ENCODE measurements around the gene PDSS1.

DNA sequence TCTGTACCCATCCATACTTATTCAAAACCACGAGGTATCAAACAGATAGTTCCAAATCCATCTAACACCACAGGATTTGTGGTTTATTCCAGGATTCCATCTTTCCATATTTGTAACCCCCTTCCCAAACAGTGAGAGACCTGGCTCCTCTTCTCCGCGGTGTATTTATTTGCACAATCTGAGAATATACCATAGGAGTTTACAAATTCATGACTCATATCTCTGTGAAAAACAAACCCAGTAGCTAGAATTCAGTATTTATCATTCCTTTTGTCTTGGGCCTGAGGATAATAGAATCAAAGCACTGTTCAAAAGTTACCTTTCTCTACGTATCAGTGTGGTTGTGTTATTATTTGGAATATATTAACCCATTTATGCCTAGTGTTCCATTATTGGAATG is 31.9 kb downstream of the PDSS1 start:
- TF ChIP-seq, protein P1, sequence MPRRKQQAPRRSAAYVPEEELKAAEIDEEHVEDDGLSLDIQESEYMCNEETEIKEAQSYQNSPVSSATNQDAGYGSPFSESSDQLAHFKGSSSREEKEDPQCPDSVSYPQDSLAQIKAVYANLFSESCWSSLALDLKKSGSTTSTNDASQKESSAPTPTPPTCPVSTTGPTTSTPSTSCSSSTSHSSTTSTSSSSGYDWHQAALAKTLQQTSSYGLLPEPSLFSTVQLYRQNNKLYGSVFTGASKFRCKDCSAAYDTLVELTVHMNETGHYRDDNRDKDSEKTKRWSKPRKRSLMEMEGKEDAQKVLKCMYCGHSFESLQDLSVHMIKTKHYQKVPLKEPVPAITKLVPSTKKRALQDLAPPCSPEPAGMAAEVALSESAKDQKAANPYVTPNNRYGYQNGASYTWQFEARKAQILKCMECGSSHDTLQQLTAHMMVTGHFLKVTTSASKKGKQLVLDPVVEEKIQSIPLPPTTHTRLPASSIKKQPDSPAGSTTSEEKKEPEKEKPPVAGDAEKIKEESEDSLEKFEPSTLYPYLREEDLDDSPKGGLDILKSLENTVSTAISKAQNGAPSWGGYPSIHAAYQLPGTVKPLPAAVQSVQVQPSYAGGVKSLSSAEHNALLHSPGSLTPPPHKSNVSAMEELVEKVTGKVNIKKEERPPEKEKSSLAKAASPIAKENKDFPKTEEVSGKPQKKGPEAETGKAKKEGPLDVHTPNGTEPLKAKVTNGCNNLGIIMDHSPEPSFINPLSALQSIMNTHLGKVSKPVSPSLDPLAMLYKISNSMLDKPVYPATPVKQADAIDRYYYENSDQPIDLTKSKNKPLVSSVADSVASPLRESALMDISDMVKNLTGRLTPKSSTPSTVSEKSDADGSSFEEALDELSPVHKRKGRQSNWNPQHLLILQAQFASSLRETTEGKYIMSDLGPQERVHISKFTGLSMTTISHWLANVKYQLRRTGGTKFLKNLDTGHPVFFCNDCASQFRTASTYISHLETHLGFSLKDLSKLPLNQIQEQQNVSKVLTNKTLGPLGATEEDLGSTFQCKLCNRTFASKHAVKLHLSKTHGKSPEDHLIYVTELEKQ (CRISPR knock-in tag; IDR thresholded peaks at IDR 0.05), result no peak
- TF ChIP-seq, protein P2, sequence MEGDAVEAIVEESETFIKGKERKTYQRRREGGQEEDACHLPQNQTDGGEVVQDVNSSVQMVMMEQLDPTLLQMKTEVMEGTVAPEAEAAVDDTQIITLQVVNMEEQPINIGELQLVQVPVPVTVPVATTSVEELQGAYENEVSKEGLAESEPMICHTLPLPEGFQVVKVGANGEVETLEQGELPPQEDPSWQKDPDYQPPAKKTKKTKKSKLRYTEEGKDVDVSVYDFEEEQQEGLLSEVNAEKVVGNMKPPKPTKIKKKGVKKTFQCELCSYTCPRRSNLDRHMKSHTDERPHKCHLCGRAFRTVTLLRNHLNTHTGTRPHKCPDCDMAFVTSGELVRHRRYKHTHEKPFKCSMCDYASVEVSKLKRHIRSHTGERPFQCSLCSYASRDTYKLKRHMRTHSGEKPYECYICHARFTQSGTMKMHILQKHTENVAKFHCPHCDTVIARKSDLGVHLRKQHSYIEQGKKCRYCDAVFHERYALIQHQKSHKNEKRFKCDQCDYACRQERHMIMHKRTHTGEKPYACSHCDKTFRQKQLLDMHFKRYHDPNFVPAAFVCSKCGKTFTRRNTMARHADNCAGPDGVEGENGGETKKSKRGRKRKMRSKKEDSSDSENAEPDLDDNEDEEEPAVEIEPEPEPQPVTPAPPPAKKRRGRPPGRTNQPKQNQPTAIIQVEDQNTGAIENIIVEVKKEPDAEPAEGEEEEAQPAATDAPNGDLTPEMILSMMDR (IDR thresholded peaks at IDR 0.05 in 2 of 3, conservative IDR thresholded peaks at IDR 0.05 in 1 of 3; ENCODE audit: insufficient read depth in 2 of 3, low read depth in 1 of 3, low read length in 3 of 3), result no peak

Data from K562 (cell line).